Measurements from ENCODE around the gene TENM4.

The TENM4 gene

GRCh38 chr11:78722786-78723185 is 718.0 kb downstream of the TENM4 start:
- Histone ChIP-seq H3K4me1 (ENCODE audit: control insufficient read depth in 2 of 2, insufficient read depth in 1 of 2, low read depth in 1 of 2, low read length in 2 of 2) (no peaks in the 10 kb centered on the region), H2BK15ac (ENCODE audit: low read length) (no peak overlapping the region), H2AK5ac (ENCODE audit: low read depth, low read length) (no peak overlapping the region), H3K9ac (ENCODE audit: low read depth, low read length, poor library complexity) (no peak overlapping the region), H3K18ac (ENCODE audit: low read length) (no peak overlapping the region), H3K4me3 (ENCODE audit: low read length in 2 of 2) (no peak overlapping the region), H3K79me1 (ENCODE audit: low read depth, low read length) (no peaks in the 10 kb centered on the region), H2BK12ac (ENCODE audit: low read length) (no peak overlapping the region), H3K14ac (ENCODE audit: low read length) (no peak overlapping the region), H2BK120ac (ENCODE audit: low read depth, low read length) (no peak overlapping the region), H2BK5ac (ENCODE audit: low read length) (no peak overlapping the region), H2AFZ (ENCODE audit: low read length) (no peak overlapping the region), H3K36me3 (replicated peaks in 1 of 2; ENCODE audit: control insufficient read depth in 2 of 2, insufficient read depth in 2 of 2, low read length in 2 of 2) (peaks cover 7 to 20% of the 10 kb centered on the region in 2 donors), H3K27ac (replicated peaks; ENCODE audit: low read length) (no peak overlapping the region), H4K8ac (ENCODE audit: low read depth, low read length) (no peak overlapping the region), H3K9me3 (replicated peaks in 1 of 2; ENCODE audit: control insufficient read depth in 2 of 2, insufficient read depth in 1 of 2, low read depth in 1 of 2, low read length in 2 of 2) (no peaks in the 10 kb centered on the region), H4K91ac (ENCODE audit: low read depth, low read length, poor library complexity) (no peak overlapping the region), H3K27me3 (ENCODE audit: control insufficient read depth in 3 of 3, insufficient read depth in 3 of 3, low read depth in 1 of 3, low read length in 3 of 3) (no peaks in the 10 kb centered on the region), H3K4ac (ENCODE audit: low read length) (no peak overlapping the region), H3K4me2 (ENCODE audit: insufficient read depth, low read length, poor library complexity, severe bottlenecking) (no peak overlapping the region), H3K23ac (ENCODE audit: low read depth, low read length, poor library complexity) (no peak overlapping the region)
- no peak for DNase-seq (ENCODE audit: low spot score)
- no CpG with 5 or more reads among the region's 5 CpGs for WGBS, 2 donors (ENCODE audit: extremely low coverage in 2 of 2, insufficient read length in 2 of 2, insufficient replicate concordance in 1 of 2)

- H3K4ac ChIP-seq (ENCODE audit: low read length) = no peak overlapping the region
- H3K4me2 ChIP-seq (ENCODE audit: insufficient read depth, low read length, poor library complexity, severe bottlenecking) = no peak overlapping the region
- H3K4me3 ChIP-seq (ENCODE audit: low read length in 2 of 2) = no peak overlapping the region
- H2BK15ac ChIP-seq (ENCODE audit: low read length) = no peak overlapping the region
- H2BK5ac ChIP-seq (ENCODE audit: low read length) = no peak overlapping the region
- no peaks in the 10 kb centered on the region for H3K79me1 ChIP-seq (ENCODE audit: low read depth, low read length)
- H3K36me3 ChIP-seq (replicated peaks in 1 of 2; ENCODE audit: control insufficient read depth in 2 of 2, insufficient read depth in 2 of 2, low read length in 2 of 2) = peaks cover 7 to 19% of the 10 kb centered on the region in 2 donors
- H2BK12ac ChIP-seq (ENCODE audit: low read length) = no peak overlapping the region
- H3K18ac ChIP-seq (ENCODE audit: low read length) = no peak overlapping the region
- H2BK120ac ChIP-seq (ENCODE audit: low read depth, low read length) = no peak overlapping the region
- H2AK5ac ChIP-seq (ENCODE audit: low read depth, low read length) = no peak overlapping the region
- no peak overlapping the region for H4K8ac ChIP-seq (ENCODE audit: low read depth, low read length)
- no peak overlapping the region for H3K27ac ChIP-seq (replicated peaks; ENCODE audit: low read length)
- no peak overlapping the region for H4K91ac ChIP-seq (ENCODE audit: low read depth, low read length, poor library complexity)
- no peak overlapping the region for H2AFZ ChIP-seq (ENCODE audit: low read length)
- no peak for DNase-seq (ENCODE audit: low spot score)
- H3K4me1 ChIP-seq (ENCODE audit: control insufficient read depth in 2 of 2, insufficient read depth in 1 of 2, low read depth in 1 of 2, low read length in 2 of 2) = peaks cover 0 to 1% of the 10 kb centered on the region in 2 donors
- H3K9ac ChIP-seq (ENCODE audit: low read depth, low read length, poor library complexity) = no peak overlapping the region
- no peak overlapping the region for H3K23ac ChIP-seq (ENCODE audit: low read depth, low read length, poor library complexity)
- no peak overlapping the region for H3K14ac ChIP-seq (ENCODE audit: low read length)
- H3K27me3 ChIP-seq (ENCODE audit: control insufficient read depth in 3 of 3, insufficient read depth in 3 of 3, low read depth in 1 of 3, low read length in 3 of 3) = no peaks in the 10 kb centered on the region
- H3K9me3 ChIP-seq (replicated peaks in 1 of 2; ENCODE audit: control insufficient read depth in 2 of 2, insufficient read depth in 1 of 2, low read depth in 1 of 2, low read length in 2 of 2) = no peaks in the 10 kb centered on the region
Observed at GRCh38 chr11:78720281-78720989, 720.4 kb downstream of the TENM4 start.

- Histone ChIP-seq H3K4ac (ENCODE audit: low read length) (no peak overlapping the region), H3K14ac (ENCODE audit: low read length) (no peak overlapping the region), H4K8ac (ENCODE audit: low read depth, low read length) (no peak overlapping the region), H2BK12ac (ENCODE audit: low read length) (no peak overlapping the region), H3K9me3 (replicated peaks in 1 of 2; ENCODE audit: control insufficient read depth in 2 of 2, insufficient read depth in 1 of 2, low read depth in 1 of 2, low read length in 2 of 2) (no peaks in the 10 kb centered on the region), H3K79me1 (ENCODE audit: low read depth, low read length) (no peaks in the 10 kb centered on the region), H3K36me3 (replicated peaks in 1 of 2; ENCODE audit: control insufficient read depth in 2 of 2, insufficient read depth in 2 of 2, low read length in 2 of 2) (peaks cover 2 to 4% of the 10 kb centered on the region in 2 donors), H3K4me1 (ENCODE audit: control insufficient read depth in 2 of 2, insufficient read depth in 1 of 2, low read depth in 1 of 2, low read length in 2 of 2) (peaks cover 0 to 1% of the 10 kb centered on the region in 2 donors), H2BK15ac (ENCODE audit: low read length) (no peak overlapping the region), H2AFZ (ENCODE audit: low read length) (no peak overlapping the region), H3K27me3 (ENCODE audit: control insufficient read depth in 3 of 3, insufficient read depth in 3 of 3, low read depth in 1 of 3, low read length in 3 of 3) (no peaks in the 10 kb centered on the region), H3K18ac (ENCODE audit: low read length) (no peak overlapping the region), H3K4me2 (ENCODE audit: insufficient read depth, low read length, poor library complexity, severe bottlenecking) (no peak overlapping the region), H2AK5ac (ENCODE audit: low read depth, low read length) (no peak overlapping the region), H3K4me3 (ENCODE audit: low read length in 2 of 2) (no peak overlapping the region), H4K91ac (ENCODE audit: low read depth, low read length, poor library complexity) (no peak overlapping the region), H2BK5ac (ENCODE audit: low read length) (no peak overlapping the region), H3K23ac (ENCODE audit: low read depth, low read length, poor library complexity) (no peak overlapping the region), H2BK120ac (ENCODE audit: low read depth, low read length) (no peak overlapping the region), H3K27ac (replicated peaks; ENCODE audit: low read length) (no peak overlapping the region), H3K9ac (ENCODE audit: low read depth, low read length, poor library complexity) (no peak overlapping the region)
- no peak for DNase-seq (ENCODE audit: low spot score)
Observed at GRCh38 chr11:78717041-78717440, 723.8 kb downstream of the TENM4 start.

GRCh38 chr11:78715639-78716311 is 725.1 kb downstream of the TENM4 start:
- Histone ChIP-seq H4K91ac (ENCODE audit: low read depth, low read length, poor library complexity) (no peak overlapping the region), H3K27ac (replicated peaks; ENCODE audit: low read length) (no peak overlapping the region), H3K18ac (ENCODE audit: low read length) (no peak overlapping the region), H2BK120ac (ENCODE audit: low read depth, low read length) (no peak overlapping the region), H3K79me1 (ENCODE audit: low read depth, low read length) (no peaks in the 10 kb centered on the region), H3K23ac (ENCODE audit: low read depth, low read length, poor library complexity) (no peak overlapping the region), H3K4me1 (ENCODE audit: control insufficient read depth in 2 of 2, insufficient read depth in 1 of 2, low read depth in 1 of 2, low read length in 2 of 2) (peaks cover 0 to 1% of the 10 kb centered on the region in 2 donors), H2BK12ac (ENCODE audit: low read length) (no peak overlapping the region), H3K14ac (ENCODE audit: low read length) (no peak overlapping the region), H3K4ac (ENCODE audit: low read length) (no peak overlapping the region), H3K4me3 (ENCODE audit: low read length in 2 of 2) (no peak overlapping the region), H2AFZ (ENCODE audit: low read length) (no peak overlapping the region), H3K27me3 (ENCODE audit: control insufficient read depth in 3 of 3, insufficient read depth in 3 of 3, low read depth in 1 of 3, low read length in 3 of 3) (no peaks in the 10 kb centered on the region), H2BK5ac (ENCODE audit: low read length) (no peak overlapping the region), H3K9me3 (replicated peaks in 1 of 2; ENCODE audit: control insufficient read depth in 2 of 2, insufficient read depth in 1 of 2, low read depth in 1 of 2, low read length in 2 of 2) (no peaks in the 10 kb centered on the region), H2BK15ac (ENCODE audit: low read length) (no peak overlapping the region), H2AK5ac (ENCODE audit: low read depth, low read length) (no peak overlapping the region), H4K8ac (ENCODE audit: low read depth, low read length) (no peak overlapping the region), H3K36me3 (replicated peaks in 1 of 2; ENCODE audit: control insufficient read depth in 2 of 2, insufficient read depth in 2 of 2, low read length in 2 of 2) (peaks cover 0 to 2% of the 10 kb centered on the region in 2 donors), H3K9ac (ENCODE audit: low read depth, low read length, poor library complexity) (no peak overlapping the region), H3K4me2 (ENCODE audit: insufficient read depth, low read length, poor library complexity, severe bottlenecking) (no peak overlapping the region)
- peak; percentile 59 for DNase-seq (ENCODE audit: low spot score)
- no CpG with 5 or more reads among the region's 8 CpGs for WGBS, 2 donors (ENCODE audit: extremely low coverage in 2 of 2, insufficient read length in 2 of 2, insufficient replicate concordance in 1 of 2)
